GM21619 (cell line): Measurements from ENCODE around the gene TEC.
"Not testable (repeated sequence)": the region's sequence is repeated elsewhere in the genome, so short reads cannot be mapped to it uniquely, and the experiment has no call there.

Experiments
- ATAC-seq: cut with Tn5 transposase; IDR thresholded peaks from one replicate; pipeline ENCODE4 v1.9.1; 2021; ENCODE audit not compliant: unreplicated experiment

The TEC gene

GRCh38 chr4:48169636-48170035 is 100.0 kb downstream of the TEC start:
- no peak for ATAC-seq

- no peak for ATAC-seq
Observed at GRCh38 chr4:48167538-48168263, 101.9 kb downstream of the TEC start.

- ATAC-seq, result not testable (repeated sequence)
Observed at GRCh38 chr4:48164561-48164960, 105.1 kb downstream of the TEC start.

GRCh38 chr4:48163746-48164145 is 105.9 kb downstream of the TEC start:
- ATAC-seq, result no peak

- no peak for ATAC-seq
Observed at GRCh38 chr4:48162162-48162561, 107.5 kb downstream of the TEC start.

GRCh38 chr4:48157271-48157670 is 112.4 kb downstream of the TEC start:
- no peak for ATAC-seq

GRCh38 chr4:48156423-48156822 is 113.2 kb downstream of the TEC start:
- ATAC-seq, result no peak

GRCh38 chr4:48153791-48154550 is 115.7 kb downstream of the TEC start:
- no peak for ATAC-seq

- no peak for ATAC-seq
Observed at GRCh38 chr4:48152259-48152658, 117.4 kb downstream of the TEC start.

- no peak for ATAC-seq
Observed at GRCh38 chr4:48149827-48150370, 119.7 kb downstream of the TEC start.

GRCh38 chr4:48147621-48148020 is 122.0 kb downstream of the TEC start:
- no peak for ATAC-seq

- ATAC-seq, result no peak
Observed at GRCh38 chr4:48141048-48141447, 128.6 kb downstream of the TEC start.

- no peak for ATAC-seq
Observed at GRCh38 chr4:48139691-48140090, 129.9 kb downstream of the TEC start.

- ATAC-seq, result peak; percentile 88
Observed at GRCh38 chr4:48138936-48139335, 130.7 kb downstream of the TEC start.

- ATAC-seq, result no peak
Observed at GRCh38 chr4:48138511-48138910, 131.1 kb downstream of the TEC start.

- ATAC-seq, result no peak
Observed at GRCh38 chr4:48137846-48138245, 131.8 kb downstream of the TEC start.

GRCh38 chr4:48134081-48134480 is 135.6 kb downstream of the TEC start, which contains the start of gene TXK:
Gene TXK (minus strand): TSS chr4:48134250. CDS start chr4:48134170, 80 bp downstream.
- ATAC-seq, result no peak

GRCh38 chr4:48133669-48134068 is 136.0 kb downstream of the TEC start:
- no peak for ATAC-seq

- no peak for ATAC-seq
Observed at GRCh38 chr4:48131736-48132135, 137.9 kb downstream of the TEC start.

GRCh38 chr4:48130100-48130499 is 139.5 kb downstream of the TEC start:
- ATAC-seq, result no peak

- ATAC-seq, result no peak
Observed at GRCh38 chr4:48129307-48130014, 140.2 kb downstream of the TEC start.
